Fibroblast of skin of back (primary cell): Measurements from ENCODE around the gene PPIP5K1.

Source experiments
- DNase-seq: peaks from one replicate; pipeline ENCODE4 v3.0.0-alpha.2; 2013

Gene PPIP5K1

DNA sequence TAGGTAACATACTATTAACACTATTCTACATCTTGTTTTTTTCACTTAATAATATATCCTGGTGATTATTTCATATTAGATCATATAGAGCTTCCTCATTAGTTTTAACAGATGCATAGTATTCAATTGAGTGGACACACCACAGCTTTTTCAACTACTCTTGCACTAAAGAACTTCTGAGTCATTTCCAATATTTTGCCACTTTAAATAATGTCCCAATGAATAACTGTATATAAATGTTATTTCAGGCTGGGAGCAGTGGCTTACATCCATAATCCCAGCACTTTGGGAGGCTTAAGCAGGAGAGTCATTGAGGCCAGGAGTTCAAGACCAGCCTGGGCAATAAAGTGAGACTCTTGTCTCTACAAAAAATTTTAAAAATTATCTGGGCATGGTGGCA, 45.7 kb downstream of the PPIP5K1 start:
- peak; percentile 36 for DNase-seq

- no peak for DNase-seq
Measured at GRCh38 chr15:43541785-43542184, 48.2 kb downstream of the PPIP5K1 start.

DNA sequence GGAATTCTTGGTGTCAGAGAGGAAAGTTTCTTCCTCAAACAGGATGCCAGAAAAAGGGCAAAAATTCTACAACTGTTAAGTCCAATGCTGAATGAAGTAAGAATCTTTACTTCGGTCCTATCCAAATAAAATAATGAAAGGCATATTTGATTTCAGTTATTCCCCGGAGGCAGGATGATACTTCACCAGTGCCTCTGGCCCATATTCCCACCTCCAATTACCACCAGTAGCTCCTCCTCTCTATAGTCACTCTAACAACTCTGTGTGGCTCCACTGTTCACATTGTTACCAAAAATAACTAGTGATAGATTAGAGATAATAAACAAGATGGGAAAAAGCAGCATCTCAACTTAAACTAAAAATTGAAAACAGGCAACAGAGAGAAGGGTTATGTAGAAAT, 51.9 kb downstream of the PPIP5K1 start:
- DNase-seq, result no peak

DNA sequence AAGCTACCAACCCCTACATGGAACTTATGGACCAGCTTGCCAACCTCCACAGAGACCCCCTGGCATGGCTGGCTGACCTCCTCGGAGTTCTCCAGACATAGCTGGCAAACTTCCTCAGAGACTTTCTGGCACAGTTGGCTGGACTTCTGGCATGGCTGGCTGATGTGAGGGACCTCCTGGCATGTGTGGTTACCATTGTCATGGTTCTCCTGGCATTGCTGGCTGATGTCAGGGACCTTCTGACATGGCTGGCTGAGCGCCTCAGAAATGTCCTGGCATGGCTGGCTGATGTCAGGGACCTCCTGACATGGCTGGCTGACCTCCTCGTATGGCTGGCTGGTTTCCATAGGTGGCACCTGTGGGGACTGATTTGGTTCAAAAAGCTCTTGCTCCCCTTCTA, 55.1 kb downstream of the PPIP5K1 start:
- DNase-seq, result no peak

GRCh38 chr15:43532826-43533225, 57.2 kb downstream of the PPIP5K1 start:
- peak; percentile 58 for DNase-seq

- no peak for DNase-seq
Measured at GRCh38 chr15:43531018-43531670, 58.9 kb downstream of the PPIP5K1 start.

DNA sequence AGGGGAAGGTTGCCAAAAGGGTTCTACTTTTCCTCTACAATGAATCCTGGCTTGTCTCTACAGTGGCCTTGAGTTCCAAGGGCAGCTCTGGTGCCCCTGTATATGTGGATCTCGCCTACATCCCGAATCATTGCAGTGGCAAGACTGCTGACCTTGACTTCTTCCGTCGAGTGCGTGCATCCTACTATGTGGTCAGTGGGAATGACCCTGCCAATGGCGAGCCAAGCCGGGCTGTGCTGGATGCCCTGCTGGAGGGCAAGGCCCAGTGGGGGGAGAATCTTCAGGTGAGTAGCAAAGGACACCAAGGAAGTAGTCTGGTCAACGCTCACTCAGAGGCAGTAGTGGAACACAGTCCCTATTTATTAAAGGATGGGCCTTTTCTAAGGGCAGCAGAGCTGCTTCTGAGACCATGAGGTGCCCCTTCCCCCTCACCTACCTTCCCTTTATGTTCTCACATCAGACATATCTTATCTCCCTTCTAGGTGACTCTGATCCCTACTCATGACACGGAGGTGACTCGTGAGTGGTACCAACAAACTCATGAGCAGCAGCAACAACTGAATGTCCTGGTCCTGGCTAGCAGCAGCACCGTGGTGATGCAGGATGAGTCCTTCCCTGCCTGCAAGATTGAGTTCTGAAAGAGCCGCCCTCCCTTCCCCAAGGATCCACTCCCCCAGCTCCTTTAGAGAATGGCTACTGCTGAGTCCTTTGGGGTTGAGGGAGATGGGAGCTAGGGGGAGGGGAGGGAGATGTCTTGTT, 60.2 kb downstream of the PPIP5K1 start:
- DNase-seq, result no peak

DNA sequence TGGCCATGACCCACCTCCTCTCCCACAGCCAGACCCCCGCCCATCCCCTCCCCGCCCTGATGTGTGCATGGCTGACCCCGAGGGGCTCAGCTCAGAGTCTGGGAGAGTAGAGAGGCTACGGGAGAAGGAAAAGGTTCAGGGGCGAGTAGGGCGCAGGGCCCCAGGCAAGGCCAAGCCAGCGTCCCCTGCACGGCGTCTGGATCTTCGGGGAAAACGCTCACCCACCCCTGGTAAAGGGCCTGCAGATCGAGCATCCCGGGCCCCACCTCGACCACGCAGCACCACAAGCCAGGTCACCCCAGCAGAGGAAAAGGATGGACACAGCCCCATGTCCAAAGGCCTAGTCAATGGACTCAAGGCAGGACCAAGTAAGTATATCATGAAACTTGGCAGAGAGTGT, 60.9 kb downstream of the PPIP5K1 start:
- no peak for DNase-seq

- DNase-seq, result no peak
Measured at GRCh38 chr15:43528542-43529007, 61.4 kb downstream of the PPIP5K1 start.

DNA sequence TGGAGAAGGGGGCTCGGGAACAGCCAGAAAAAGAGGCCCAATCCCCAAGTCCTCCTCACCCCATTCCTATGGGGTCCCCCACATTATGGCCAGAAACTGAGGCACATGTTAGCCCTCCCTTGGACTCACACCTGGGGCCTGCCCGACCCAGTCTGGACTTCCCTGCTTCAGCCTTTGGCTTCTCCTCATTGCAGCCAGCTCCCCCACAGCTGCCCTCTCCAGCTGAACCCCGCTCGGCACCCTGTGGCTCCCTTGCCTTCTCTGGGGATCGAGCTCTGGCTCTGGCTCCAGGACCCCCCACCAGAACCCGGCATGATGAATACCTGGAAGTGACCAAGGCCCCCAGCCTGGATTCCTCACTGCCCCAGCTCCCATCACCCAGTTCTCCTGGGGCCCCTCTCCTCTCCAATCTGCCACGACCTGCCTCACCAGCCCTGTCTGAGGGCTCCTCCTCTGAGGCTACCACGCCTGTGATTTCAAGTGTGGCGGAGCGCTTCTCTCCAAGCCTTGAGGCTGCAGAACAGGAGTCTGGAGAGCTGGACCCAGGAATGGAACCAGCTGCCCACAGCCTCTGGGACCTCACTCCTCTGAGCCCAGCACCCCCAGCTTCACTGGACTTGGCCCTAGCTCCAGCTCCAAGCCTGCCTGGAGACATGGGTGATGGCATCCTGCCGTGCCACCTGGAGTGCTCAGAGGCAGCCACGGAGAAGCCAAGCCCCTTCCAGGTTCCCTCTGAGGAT, 62.0 kb downstream of the PPIP5K1 start:
- no peak for DNase-seq

- no peak for DNase-seq
Measured at GRCh38 chr15:43527016-43527801, 62.8 kb downstream of the PPIP5K1 start.

- no peak for DNase-seq
Measured at GRCh38 chr15:43526261-43526930, 63.6 kb downstream of the PPIP5K1 start.

DNA sequence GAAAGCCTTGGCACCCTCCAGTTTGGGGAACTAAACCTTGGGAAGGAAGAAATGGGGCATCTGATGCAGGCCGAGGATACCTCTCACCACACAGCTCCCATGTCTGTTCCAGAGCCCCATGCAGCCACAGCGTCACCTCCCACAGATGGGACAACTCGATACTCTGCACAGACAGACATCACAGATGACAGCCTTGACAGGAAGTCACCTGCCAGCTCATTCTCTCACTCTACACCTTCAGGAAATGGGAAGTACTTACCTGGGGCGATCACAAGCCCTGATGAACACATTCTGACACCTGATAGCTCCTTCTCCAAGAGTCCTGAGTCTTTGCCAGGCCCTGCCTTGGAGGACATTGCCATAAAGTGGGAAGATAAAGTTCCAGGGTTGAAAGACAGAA, 64.9 kb downstream of the PPIP5K1 start:
- no peak for DNase-seq

- DNase-seq, result no peak
Measured at GRCh38 chr15:43524254-43524845, 65.7 kb downstream of the PPIP5K1 start.

DNA sequence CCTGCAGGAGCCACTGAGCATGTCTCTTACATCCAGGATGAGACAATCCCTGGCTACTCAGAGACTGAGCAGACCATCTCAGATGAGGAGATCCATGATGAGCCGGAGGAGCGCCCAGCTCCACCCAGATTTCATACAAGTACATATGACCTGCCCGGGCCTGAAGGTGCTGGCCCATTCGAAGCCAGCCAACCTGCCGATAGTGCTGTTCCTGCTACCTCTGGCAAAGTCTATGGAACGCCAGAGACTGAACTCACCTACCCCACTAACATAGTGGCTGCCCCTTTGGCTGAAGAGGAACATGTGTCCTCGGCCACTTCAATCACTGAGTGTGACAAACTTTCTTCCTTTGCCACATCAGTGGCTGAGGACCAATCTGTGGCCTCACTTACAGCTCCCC, 66.4 kb downstream of the PPIP5K1 start:
- DNase-seq, result no peak

DNA sequence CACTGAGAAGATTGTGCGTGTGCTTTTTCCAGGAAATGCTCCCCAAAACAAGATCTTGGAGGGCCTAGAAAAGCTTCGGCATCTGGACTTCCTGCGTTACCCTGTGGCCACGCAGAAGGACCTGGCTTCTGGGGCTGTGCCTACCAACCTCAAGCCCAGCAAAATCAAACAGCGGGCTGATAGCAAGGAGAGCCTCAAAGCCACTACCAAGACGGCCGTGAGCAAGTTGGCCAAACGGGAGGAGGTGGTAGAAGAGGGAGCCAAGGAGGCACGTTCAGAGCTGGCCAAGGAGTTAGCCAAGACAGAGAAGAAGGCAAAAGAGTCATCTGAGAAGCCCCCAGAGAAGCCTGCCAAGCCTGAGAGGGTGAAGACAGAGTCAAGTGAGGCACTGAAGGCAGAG, 67.8 kb downstream of the PPIP5K1 start:
- DNase-seq, result no peak

DNA sequence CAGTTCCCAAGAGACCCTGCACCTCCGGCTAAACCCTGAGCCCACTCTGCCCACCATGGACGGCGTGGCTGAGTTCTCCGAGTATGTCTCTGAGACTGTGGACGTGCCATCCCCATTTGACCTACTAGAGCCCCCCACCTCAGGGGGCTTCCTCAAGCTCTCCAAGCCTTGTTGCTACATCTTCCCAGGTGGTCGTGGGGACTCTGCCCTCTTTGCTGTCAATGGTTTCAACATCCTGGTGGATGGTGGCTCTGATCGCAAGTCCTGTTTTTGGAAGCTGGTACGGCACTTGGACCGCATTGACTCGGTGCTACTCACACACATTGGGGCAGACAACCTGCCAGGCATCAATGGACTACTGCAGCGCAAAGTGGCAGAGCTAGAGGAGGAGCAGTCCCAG, 68.6 kb downstream of the PPIP5K1 start:
- DNase-seq, result no peak

DNA sequence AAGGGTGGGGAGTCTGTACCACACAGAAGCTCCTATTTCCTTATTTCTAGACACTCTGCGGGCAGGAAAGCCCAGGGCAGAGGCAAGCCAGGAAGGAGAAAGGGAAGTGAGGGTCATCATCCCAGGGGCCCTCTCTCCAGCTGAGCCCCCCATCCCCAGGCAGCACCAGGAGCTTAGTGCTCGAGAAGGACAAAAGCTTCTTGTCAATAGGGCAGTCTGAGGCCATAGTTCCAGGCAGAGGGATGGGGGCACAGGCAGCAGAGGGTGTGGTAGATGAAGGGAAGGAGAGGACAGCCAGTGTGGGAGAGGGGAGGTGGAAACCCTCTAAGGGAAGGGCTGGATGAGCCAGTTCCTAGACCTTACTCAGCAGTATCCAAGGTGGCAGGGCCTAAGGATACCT, 69.9 kb downstream of the PPIP5K1 start:
- no peak for DNase-seq

DNA sequence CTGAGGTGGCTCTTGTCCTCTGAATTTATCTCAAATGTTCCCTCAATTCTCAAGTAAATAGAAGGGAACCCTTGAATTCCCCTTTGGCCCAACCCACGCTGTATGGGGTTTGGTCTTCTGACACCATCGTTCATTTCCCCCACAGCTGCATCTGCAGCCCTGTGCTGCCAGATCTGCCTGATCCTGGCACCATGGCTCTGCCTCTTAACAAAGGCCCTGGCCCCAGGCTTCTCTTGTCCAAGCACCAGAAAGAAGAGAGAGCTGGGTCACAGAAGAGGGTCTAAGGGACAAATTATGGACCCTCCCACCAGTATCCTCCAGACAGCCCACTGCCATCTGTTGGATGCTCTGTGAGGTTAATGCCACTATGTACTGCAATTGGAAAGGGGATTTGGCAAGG, 70.8 kb downstream of the PPIP5K1 start:
- no peak for DNase-seq

- peak; percentile 66 for DNase-seq
Measured at GRCh38 chr15:43518197-43518761, 71.7 kb downstream of the PPIP5K1 start.
